Measurements from ENCODE around the gene ACOX2. TPM values are rescaled to one million over a fixed set of nuclear protein-coding genes. Genes with fewer than 3 reads are reported as not detected.

Gene ACOX2
- total and polyA plus RNA-seq, 2 of the 13 experiments (the other 11 are each of a cell fraction or from before 2014, with no cell fraction given): 42.6 to 98.5 TPM

DNA sequence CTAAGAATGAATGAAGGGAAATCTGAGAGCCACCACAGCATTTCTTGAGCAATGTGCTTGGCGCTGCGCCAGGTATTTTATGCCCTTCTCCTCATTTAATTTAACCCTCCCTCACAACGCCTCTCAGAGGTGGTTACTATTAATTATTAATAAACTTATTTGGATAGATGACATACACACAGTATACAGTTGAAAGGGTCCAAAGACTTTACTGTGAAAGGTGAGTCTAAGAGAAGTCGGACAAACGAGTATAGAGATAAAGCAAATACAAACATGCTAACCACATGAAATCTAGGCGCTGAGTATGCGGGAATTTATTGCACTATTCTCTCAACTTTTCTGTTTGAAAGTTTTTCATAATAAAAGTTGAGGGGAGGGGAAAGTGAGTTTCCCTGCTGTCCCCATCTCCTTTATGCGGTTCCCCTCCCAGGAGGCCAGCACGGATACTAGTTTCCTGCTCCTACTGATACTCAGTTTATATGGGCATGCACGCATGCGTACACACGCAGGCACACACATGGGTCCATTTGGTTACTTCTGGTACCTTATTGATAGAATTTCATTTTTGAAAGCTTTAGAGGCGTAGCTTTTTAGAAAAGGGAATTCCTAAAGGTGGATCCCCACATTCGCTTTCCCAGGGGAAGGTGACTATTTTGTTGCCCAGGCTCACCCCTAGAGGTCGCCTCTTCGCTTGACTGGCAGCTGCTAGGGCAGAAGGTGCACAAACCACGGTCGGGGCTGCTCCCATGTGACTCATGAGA lies 73.6 kb downstream of the ACOX2 start (continued):
- TF ChIP-seq PAX8 (CRISPR knock-in tag; IDR thresholded peaks at IDR 0.05; ENCODE audit: borderline replicate concordance) (no peak), HDAC2 (CRISPR knock-in tag; IDR thresholded peaks at IDR 0.05) (0 out of 2 replicates have a peak, but pooled peaks have one; percentile 29), DPF2 (CRISPR knock-in tag; IDR thresholded peaks at IDR 0.05; ENCODE audit: borderline replicate concordance, low read depth) (no peak), CERS6 (CRISPR knock-in tag; IDR thresholded peaks at IDR 0.05) (no peak), ZNF18 (CRISPR knock-in tag; IDR thresholded peaks at IDR 0.05; ENCODE audit: insufficient replicate concordance) (peak; percentile 91), TCF12 (IDR thresholded peaks at IDR 0.05) (no peak), TCF12 (CRISPR knock-in tag; IDR thresholded peaks at IDR 0.05) (no peak), HNF1B (CRISPR knock-in tag; IDR thresholded peaks at IDR 0.05) (peak; percentile 56; the same call in 1 of the 2 replicates), ZNF720 (CRISPR knock-in tag; IDR thresholded peaks at IDR 0.05) (no peak), SPEN (CRISPR knock-in tag; IDR thresholded peaks at IDR 0.05; ENCODE audit: low read depth) (peak; percentile 45), ZNF615 (CRISPR knock-in tag; IDR thresholded peaks at IDR 0.05; ENCODE audit: borderline replicate concordance) (0 out of 2 replicates have a peak, but pooled peaks have one; percentile 68), ZFP82 (CRISPR knock-in tag; IDR thresholded peaks at IDR 0.05; ENCODE audit: borderline replicate concordance) (0 out of 2 replicates have a peak, but pooled peaks have one; percentile 20), HOXA3 (CRISPR knock-in tag; IDR thresholded peaks at IDR 0.05) (peak; percentile 18; the same call in 1 of the 2 replicates), HIVEP1 (CRISPR knock-in tag; IDR thresholded peaks at IDR 0.05) (0 out of 2 replicates have a peak, but pooled peaks have one; percentile 57), MEIS1 (CRISPR knock-in tag; IDR thresholded peaks at IDR 0.05; ENCODE audit: borderline replicate concordance) (peak; percentile 39; the same call in 1 of the 2 replicates), ZNF605 (CRISPR knock-in tag; IDR thresholded peaks at IDR 0.05) (peak; percentile 72; the same call in 1 of the 2 replicates), KDM5A (IDR thresholded peaks at IDR 0.05; ENCODE audit: borderline replicate concordance, low read length) (no peak), ZNF772 (CRISPR knock-in tag; IDR thresholded peaks at IDR 0.05) (0 out of 2 replicates have a peak, but pooled peaks have one; percentile 46)
- TF ChIP-seq, protein P1, sequence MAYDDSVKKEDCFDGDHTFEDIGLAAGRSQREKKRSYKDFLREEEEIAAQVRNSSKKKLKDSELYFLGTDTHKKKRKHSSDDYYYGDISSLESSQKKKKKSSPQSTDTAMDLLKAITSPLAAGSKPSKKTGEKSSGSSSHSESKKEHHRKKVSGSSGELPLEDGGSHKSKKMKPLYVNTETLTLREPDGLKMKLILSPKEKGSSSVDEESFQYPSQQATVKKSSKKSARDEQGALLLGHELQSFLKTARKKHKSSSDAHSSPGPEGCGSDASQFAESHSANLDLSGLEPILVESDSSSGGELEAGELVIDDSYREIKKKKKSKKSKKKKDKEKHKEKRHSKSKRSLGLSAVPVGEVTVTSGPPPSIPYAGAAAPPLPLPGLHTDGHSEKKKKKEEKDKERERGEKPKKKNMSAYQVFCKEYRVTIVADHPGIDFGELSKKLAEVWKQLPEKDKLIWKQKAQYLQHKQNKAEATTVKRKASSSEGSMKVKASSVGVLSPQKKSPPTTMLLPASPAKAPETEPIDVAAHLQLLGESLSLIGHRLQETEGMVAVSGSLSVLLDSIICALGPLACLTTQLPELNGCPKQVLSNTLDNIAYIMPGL (CRISPR knock-in tag; IDR thresholded peaks at IDR 0.05; ENCODE audit: borderline replicate concordance in 1 of 2, low read depth in 1 of 2): peak; percentile 82 to 86
- TF ChIP-seq, protein P2, sequence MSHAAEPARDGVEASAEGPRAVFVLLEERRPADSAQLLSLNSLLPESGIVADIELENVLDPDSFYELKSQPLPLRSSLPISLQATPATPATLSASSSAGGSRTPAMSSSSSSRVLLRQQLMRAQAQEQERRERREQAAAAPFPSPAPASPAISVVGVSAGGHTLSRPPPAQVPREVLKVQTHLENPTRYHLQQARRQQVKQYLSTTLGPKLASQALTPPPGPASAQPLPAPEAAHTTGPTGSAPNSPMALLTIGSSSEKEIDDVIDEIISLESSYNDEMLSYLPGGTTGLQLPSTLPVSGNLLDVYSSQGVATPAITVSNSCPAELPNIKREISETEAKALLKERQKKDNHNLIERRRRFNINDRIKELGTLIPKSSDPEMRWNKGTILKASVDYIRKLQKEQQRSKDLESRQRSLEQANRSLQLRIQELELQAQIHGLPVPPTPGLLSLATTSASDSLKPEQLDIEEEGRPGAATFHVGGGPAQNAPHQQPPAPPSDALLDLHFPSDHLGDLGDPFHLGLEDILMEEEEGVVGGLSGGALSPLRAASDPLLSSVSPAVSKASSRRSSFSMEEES (CRISPR knock-in tag; IDR thresholded peaks at IDR 0.05): peak; percentile 50; the same call in 1 of the 2 replicates
